Activated CD8-positive, alpha-beta memory T cell treated with anti-CD3 and anti-CD28 coated beads, Interleukin-2, amount 50 U/mL, for 1 hour (primary cell): ENCODE data around the gene SIX1.

Experiments used
- DNase-seq: peaks from one replicate; pipeline ENCODE4 v3.0.0-alpha.2; 2020; ENCODE audit errors: extremely low read depth

SIX1 gene

DNA sequence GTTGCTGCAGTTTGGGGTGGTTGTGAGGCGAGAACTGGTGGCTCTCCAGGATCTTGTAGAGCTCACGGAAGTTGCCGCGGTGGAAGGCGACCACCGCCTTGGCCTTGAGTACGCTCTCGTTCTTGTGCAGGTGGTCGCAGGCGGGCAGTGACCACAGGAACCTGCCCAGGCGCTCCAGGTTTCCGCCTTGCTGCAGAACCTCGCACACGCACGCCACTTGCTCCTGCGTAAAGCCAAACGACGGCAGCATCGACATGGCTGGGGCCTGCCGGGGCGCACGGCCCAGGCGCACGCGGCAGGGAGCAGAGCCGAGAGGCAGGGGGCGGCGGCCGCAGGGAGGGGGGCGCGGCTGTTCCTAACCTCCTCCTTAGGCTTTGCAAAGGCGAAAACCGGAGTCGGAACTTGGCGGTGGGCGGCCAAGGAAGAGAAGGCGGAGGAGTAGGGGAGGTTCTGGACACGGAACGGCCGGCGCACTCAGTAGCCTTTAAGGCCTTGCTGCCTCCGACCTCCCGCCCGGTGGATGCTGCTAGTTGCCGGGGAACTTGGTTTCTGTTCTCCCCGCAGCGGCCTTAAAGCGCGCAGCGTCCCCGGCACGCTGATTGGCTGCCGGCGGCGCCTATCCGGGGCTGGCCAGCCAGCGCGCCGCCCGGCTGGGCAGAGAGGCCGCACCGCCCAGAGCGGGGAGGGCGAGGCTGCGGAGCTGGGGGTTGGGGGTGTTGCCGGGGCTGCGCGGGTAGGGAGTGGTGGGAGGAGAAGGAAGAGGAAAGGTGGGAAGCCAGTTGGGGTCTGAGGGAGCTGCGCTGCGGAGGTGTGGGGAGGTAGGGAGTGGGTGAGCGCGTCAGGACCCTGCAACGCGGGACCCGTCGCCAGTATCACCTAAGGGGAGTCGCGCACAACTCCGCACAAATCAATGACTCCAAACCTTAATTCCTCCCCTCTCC lies at the start of gene SIX1:
TSS of gene SIX1 (minus strand) at position 544 of the 941 bp plus-strand sequence. CDS start at position 256, 288 bp downstream.
- DNase-seq: no peak

DNA sequence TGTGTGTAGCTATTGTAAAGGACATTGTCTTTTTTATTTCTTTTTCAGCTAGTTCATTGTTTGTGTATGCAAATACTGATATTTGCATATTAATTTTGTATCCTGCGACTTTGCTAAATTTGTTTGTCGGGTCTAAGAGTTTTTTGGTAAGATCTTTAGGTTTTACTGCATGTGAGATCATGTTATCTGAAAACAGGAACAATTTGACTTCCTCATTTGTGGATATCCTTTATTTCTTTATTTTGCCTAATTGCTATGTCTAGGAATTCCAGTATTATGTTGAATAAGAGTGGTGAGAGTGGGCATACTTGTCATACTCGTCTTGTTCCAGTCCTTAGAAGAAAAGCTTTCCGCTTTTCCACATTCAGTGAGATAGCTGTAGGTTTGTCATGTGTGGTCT lies 46.0 kb upstream of the SIX1 start:
- DNase-seq: no peak

DNA sequence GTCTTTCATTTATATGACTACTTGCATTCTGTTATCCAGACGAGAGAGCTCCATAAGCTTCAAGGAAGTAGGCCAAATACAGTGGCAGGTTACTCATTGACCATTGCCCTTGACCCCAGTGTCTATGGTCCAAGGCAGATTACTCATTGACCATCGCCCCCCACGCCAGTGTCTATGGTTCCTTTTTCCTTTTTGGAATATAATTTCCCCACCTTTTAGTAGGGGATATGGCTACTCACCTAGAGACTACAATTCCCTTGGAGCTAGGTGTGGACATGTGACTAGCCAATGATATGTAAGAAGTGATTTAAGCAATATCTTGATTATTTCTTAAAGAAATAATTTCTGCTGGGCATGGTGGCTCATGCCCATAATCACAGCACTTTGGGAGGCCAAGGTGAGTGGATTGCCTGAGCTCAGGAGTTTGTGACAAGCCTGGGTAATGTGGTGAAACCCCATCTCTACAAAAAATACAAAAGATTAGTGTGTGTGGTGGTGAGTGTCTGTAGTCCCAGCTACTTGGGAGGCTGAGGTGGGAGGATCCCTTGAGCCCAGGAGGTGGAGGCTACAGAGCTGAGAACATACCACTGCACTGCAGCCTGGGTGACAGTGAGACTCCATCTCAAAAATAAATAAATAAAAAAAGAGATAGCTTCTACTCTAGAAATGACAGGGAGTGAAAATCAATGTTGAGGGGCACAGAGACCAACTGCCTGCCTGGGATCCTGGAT lies 42.3 kb upstream of the SIX1 start:
- no peak for DNase-seq

DNA sequence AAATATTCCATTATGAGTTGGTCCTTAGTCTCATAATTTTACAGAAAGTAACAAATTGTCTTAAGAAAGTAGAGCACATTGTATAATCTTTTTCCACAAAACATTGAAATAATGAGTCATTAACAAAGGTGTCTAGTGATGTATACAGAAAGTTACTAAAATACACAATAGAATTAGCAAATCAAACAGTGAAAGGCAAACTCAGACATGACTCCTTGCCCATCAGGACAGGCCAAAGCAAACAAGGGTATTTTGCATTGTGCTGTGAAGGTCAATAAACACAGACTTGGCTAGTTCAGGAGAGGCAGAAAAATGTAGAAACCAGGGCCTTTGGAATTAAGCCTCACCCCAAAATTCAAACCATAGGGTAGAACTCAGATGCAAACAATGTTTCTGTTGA lies 37.6 kb upstream of the SIX1 start:
- no peak for DNase-seq

DNA sequence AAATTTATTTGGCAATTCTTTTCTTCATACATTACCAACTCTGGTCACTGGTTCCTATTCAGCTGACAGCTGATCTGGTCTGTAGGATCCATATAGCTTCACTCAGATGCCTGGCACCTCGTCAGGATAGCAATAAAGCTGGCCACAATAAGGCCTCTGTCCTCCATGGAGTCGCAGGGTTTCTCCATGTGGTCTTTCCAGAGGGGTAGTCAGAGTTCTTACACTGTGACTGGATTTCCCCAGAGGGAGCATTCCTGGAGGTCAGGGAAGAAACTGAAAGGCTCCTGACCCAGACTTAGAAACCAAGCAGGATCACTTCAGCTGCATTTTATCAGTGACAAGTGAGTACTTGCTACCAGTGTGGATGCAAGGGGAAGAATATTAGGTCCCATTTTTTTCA lies 34.9 kb upstream of the SIX1 start:
- DNase-seq: no peak

DNA sequence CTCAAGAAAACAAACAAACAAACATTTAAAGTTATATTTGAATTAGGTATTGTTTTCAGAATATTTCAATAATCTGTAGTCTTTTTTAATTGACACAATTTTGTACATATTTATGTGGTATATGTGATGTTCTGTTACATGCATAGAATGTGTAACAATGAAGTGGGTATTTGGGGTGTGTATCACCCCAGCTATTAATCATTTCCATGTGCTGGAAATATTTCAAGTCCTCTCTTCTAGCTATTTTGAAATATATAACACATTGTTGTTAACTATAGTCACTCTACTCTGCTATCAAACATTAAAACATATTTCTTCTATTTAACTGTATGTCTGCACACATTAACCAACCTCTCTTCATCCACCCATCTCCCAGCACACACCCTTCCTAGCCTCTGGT lies 32.0 kb upstream of the SIX1 start:
- DNase-seq: no peak

DNA sequence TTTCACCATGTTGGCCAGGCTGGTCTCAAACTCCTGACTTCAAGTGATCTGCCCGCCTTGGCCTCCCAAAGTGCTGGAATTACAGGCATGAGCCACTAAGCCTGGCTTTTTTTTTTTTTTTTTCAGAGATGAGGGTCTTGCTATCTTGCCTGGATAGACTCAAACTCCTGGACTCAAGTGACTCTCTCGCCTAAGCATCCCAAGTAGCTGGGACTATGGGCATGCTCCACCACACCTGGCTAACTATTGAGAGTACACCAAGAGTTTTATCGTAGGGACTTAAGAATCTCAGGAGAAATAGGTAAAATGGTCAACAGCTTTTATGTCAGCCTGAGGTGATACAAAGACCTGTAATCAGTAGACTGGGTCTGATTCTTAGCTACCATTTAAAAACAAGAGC lies 31.2 kb upstream of the SIX1 start:
- no peak for DNase-seq

DNA sequence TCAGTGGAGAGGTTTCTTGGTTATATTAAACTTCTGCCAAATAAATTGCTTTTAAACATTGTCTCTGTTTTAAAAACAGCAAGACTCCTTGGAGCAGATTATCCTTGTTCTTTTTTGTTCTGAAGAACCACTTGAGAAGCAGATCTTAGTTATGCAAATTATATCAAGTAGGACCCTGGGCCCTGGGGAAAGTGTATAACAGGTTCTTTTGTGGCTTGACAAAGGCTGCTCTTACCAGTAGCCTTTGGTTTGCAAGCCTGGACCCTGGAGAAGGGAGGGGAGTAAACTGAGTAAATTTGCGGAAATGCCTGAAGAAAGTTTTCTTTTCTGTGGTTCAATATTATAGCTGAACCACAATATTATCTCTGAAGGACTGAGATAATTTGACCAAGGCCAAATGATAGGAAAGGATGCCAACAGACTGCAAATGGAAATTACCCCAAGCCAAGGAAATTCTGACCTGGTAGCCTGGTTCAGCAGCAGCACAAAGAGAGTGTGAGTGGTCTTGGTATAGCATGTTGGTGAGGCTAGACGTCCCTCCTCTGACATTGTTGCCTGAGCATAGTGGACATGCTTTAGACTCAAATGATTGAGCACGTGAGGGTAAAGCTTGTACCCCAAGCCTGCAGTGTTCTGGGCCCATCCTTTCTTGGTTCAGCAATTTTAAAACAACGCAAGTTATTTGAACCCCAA lies 30.4 kb upstream of the SIX1 start:
- DNase-seq: no peak

DNA sequence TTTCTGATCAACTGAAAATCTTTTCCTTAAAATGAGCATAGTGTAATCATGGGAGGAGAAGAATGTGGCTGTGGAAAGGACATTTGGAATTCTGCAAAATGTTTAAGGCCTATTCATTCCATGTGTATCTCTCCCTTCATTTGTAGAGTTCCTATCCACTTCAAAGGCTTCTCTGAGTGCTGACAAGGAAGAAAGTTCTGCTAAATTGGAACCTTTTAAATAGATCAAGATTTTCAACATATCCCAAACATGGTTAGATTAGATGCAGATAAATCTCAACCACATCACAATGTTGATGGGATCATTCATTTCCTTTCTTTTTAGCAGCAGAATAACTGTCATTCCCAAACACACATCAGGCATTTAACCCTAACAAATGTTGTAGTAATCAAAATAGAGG lies 28.4 kb upstream of the SIX1 start:
- no peak for DNase-seq

DNA sequence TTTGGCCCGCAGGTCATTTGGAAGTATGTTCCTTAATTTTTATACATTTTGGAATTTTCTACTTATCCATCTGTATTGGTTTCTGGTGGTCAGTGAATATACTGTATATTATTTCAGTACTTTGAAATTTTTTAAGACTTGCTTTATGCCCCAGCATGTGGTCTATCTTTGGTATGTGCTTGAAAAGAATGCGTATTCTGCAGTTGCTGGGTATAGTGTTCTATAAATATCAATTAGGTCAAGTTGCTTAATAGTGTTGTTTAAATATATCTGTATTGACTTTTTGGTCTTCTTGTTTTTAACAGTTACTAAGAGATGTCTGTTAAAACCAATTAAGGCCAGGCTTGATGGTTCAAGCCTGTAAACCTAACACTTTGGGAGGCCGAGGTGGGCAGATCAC lies 21.7 kb upstream of the SIX1 start:
- no peak for DNase-seq

DNA sequence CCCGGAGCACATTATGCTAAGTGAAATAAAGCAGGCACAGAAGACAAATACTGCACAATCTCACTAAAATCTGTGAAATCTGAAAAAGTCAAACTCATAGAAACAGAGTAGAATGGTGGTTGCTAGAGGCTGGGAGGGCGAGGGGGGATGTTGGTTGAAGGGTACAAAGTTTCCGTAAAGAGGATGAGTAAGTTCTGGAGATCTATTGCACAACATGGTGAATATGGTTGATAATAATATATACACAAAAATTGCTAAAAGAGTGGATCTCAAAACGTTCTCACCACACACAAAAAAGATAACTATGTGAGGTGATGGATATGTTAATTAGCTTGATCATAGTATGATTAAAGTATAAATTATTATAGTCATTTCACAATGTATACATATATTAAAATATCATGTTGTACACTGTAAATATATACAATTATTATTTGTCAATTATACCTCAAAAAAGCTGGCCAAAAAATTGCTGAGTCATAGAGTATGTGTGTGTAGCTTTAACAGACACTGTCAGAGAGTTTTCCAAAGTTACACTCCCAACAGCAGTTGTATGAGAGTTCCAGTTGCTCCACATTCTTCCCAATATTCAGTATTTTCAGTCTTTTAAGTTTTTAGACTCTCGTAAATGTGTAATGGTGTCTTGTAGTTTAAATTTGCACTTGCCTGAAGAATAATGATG lies 19.3 kb upstream of the SIX1 start:
- DNase-seq: no peak

DNA sequence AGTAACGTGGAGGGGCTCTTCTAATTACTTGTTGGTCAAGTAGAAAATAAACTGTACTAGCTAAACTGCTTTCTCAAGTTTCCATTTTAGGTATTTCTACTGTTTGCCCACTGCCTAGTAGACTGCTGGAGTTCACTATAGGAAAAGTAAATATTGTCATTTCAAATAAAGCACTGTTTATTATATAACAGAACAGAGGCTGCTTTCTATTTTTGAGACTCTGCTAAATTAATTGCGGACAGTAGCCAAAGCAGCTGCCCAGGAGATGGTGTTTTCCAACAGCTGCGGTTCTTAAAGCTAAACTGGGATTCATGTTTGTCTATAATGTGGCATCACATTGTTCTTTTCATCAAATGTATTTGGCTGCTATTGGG lies 15.9 kb upstream of the SIX1 start:
- no peak for DNase-seq

DNA sequence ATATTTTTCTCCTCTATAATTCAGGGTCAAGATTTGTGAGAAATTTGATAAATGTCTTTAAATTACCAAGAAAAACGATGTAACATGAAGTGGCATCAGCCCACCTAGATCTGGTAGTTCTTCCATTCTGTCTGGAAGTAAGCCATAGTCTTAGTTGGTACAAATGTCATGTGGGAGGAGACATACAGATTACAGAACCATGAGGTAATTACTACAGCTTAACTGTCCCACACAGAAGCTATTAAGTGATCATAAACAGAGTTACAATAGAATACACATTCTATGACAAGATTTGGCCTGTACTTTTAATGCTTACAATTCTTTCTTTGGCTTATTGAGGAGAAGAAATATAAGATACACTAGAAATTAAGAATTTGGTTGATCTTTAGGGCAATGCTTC lies 13.7 kb upstream of the SIX1 start:
- DNase-seq: no peak

DNA sequence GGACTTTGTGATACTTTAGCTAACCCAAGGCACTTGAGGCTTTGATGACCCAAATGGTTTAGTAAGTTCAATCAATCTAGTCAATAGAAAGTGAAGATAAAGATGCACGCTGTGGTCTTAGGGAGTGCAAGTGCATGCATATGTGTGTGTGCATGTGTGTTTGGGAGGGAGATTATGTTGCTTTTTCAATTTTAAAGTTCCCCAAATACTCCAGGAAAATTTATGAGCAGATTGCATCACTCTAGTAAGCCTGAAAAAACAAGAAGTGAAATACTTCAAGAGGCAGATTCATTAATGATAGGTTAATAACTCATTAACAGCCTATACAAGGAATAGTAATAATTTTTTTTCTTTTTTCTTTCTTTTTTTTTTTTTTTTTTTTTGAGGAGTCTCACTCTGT lies 12.4 kb upstream of the SIX1 start:
- DNase-seq: no peak

DNA sequence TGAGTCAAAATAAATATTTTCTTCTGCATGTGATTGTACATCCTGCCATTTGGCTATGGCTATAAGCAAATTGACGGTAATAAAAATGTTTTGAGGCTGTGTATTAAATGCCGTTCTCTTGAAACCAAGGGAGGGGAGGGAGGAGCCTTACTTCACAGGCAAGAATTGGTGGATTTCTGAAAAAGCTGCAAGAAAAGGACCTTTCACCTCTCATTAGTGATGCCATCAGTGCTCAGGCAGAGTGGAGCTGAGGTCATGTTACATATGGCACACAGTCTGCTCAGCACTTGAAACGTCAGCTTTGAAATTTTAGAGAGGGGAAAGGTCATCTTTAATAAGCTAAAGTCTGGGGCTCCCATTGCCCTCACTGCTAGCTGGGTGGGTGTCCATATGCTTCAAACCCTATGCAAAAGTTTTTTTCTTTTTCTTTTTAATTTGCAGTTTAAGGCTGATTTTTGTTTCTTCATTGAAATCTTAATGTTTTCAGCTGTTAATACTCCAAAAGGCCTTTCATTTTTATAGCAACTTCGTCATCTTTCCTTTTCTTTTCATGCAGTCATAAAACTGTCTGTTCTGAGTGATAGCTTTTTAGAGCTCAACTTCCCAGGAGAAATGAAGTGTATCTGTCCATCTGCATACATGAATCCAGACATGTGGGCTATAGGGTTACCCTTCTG lies 9.8 kb upstream of the SIX1 start:
- no peak for DNase-seq

DNA sequence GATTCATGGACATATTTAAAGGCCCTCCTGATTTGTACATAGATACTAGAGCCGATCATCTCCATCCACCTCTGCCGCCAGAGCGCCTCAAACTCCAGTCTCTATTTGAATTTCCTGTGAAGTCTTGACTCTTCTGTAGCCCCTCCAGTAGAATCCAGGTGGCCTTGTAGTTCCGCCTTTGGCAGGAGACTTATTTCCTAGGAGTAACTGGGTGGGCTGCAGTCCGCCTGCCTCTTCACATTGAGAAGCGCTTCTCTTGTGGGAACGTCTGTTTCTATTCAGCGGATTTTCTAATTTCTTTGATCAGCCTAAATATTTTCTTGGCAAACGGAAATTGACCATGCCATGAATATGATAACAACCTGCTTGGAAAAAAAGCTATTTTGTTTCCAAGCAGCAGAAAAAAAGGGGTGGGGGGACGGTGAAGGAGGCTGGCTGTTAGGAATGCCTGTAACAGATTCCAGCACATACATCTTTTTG lies 9.0 kb upstream of the SIX1 start:
- no peak for DNase-seq

DNA sequence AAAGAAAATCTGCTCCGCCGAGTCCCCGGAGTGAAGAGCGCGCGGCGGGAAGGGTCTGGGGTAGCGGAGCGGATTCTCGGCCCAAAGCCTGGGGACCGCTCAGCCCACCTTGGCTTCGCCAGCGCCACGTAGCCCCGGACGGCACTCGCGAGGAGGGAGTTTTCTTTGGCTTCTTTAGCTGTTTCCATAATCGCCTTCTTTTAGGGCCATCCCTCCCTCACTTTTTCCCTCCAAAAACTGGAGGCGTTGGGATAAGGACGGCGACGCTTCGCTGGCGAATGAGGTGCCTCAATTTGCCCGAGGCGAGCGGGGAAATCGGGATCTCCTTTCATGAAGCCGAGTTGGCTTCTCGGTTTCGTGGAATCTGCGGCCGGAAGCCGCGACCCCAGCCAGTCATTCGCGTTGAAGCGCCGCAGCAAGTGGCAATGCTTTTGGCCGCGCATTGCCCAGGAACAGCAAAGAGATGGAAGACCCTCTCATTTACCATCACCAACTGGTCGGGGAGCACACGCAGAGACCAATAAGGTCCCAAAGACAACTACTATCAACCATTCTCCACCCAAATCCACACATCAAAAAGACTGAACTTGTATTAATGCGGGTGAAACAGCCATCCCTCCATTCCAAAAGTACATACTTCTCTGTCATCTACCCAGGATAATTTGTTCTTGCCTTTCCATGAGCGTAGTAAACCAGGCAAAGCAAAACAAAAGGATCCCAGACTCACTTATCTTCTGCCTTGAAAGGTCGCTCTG lies 8.4 kb upstream of the SIX1 start:
- DNase-seq: no peak

DNA sequence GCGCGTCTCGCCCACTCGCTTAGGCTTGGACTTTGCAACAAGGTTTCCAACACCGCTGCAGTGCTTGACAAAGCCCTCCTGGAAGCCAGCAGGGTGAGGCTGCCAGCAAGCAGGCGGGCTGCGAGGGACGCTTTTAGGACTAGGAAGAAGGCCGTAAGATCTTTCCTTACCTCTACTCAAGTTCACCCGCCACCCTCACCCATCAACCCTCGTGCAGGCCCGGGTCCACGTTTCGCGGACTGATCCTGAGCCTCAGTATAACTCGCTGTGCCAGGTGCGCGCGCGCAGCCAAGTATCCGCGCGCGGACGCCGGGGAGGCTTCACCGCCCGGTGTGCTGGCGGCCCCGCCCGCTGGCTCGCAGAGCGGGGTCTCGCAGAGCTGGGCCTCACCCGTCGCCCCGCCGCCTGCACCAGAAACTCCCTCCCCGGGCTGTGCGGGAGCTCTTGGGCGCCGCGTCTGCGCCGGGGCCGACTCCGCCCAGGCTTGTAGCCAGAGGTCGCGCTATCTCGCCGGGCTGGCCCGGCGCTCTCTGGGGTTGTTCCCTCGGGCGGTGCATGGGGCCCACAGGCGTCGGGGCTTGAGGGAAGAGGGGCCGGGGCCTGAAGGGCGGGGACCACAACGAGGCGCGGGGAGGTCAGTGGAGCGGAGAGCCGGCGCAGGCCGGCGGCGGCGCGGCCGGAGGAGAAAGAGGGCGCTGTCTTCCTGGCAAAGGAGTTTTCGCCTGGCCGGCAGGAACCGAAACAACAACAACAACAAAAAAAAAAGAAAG lies 7.6 kb upstream of the SIX1 start:
- DNase-seq: no peak

DNA sequence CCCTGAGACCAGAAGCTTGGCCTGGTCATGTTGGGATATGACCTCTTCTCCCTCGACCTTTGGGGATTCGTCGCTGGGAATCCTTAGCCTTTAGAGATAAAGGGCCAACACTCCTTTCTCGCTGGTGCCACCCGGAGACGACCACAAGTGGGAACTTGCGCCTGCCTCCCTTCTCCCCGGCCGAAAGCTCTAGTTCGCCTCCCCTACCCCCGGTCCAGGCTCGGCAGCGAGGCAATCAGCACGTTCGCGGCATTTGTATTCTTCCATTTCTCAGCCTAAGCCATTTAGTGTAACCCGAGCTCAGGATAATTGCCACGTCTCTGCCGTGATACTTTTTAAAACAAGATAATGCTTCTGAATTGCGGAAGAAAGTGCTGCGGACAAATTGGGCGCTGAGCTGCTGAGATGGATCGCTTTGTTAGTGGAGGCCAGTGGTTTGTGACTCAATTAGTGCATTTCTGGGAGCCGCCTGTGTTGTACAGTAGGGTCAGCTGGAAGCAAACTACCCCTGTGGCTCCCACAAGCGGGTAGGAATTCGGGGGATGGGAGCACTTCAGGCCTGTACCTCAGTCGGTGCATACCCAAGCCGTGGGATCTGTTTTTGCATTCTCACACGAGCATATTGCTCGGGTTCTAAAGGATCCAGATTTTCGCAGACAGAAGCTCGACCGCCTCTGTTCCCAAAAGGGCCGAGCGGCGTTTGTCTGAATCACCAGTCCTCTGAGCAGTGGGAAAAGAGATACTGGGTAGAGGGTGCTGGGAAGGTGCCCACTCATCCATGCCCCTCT lies 6.8 kb upstream of the SIX1 start:
- DNase-seq: no peak
